KMS-11 (cell line): ENCODE measurements around the gene SKP1.

Experiments
- H2AFZ ChIP-seq: fragments of 200-600 bp; sonication (generic); 2 replicates; pipeline ENCODE4 v1.6.1; 2016; ENCODE audit warnings: antibody characterized with exemption, mixed run types, low read depth
- H3K27ac ChIP-seq: fragments of 200-600 bp; sonication (generic); 2 replicates; pipeline ENCODE4 v1.6.1; 2016; ENCODE audit warnings: mild to moderate bottlenecking, mixed run types
- H3K27me3 ChIP-seq: fragments of 200-600 bp; sonication (generic); 2 replicates; pipeline ENCODE4 v1.6.1; 2017; ENCODE audit warnings: mild to moderate bottlenecking, low read depth, mixed run types, moderate library complexity; ENCODE audit not compliant: insufficient read depth
- H3K36me3 ChIP-seq: fragments of 200-600 bp; sonication (generic); 2 replicates; pipeline ENCODE4 v1.6.1; 2017; ENCODE audit warnings: mild to moderate bottlenecking, mixed run types; ENCODE audit not compliant: insufficient read depth
- H3K4me1 ChIP-seq: fragments of 200-600 bp; sonication (generic); 2 replicates; pipeline ENCODE4 v1.6.1; 2016; ENCODE audit warnings: mild to moderate bottlenecking, low read depth, mixed run types; ENCODE audit not compliant: poor library complexity, severe bottlenecking
- H3K4me2 ChIP-seq: fragments of 200-600 bp; sonication (generic); 2 replicates; pipeline ENCODE4 v1.7.0; 2016; ENCODE audit warnings: mild to moderate bottlenecking, mixed run types
- H3K4me3 ChIP-seq: fragments of 200-600 bp; sonication (generic); IDR thresholded peaks from 2 replicates; pipeline ENCODE4 v1.6.1; 2017; ENCODE audit warnings: low read depth, low read length, mixed read lengths; ENCODE audit not compliant: insufficient read depth
- H3K79me2 ChIP-seq: fragments of 200-600 bp; sonication (generic); 2 replicates; pipeline ENCODE4 v1.6.1; 2016; ENCODE audit warnings: low read depth, mixed run types; ENCODE audit not compliant: insufficient read depth
- H3K9ac ChIP-seq: fragments of 200-600 bp; sonication (generic); 2 replicates; pipeline ENCODE4 v1.6.1; 2016; ENCODE audit warnings: mild to moderate bottlenecking, mixed run types
- H4K20me1 ChIP-seq: fragments of 200-600 bp; sonication (generic); 2 replicates; pipeline ENCODE4 v1.6.1; 2016; ENCODE audit warnings: mild to moderate bottlenecking, mixed run types; ENCODE audit not compliant: insufficient read depth
- CTCF ChIP-seq: fragments of 200-600 bp; sonication (generic); conservative IDR thresholded peaks from 2 replicates; pipeline ENCODE4 v1.6.1; 2017; ENCODE audit warnings: low read depth, mild to moderate bottlenecking, antibody characterized with exemption, low read length, moderate library complexity, mixed read lengths

Gene SKP1

DNA sequence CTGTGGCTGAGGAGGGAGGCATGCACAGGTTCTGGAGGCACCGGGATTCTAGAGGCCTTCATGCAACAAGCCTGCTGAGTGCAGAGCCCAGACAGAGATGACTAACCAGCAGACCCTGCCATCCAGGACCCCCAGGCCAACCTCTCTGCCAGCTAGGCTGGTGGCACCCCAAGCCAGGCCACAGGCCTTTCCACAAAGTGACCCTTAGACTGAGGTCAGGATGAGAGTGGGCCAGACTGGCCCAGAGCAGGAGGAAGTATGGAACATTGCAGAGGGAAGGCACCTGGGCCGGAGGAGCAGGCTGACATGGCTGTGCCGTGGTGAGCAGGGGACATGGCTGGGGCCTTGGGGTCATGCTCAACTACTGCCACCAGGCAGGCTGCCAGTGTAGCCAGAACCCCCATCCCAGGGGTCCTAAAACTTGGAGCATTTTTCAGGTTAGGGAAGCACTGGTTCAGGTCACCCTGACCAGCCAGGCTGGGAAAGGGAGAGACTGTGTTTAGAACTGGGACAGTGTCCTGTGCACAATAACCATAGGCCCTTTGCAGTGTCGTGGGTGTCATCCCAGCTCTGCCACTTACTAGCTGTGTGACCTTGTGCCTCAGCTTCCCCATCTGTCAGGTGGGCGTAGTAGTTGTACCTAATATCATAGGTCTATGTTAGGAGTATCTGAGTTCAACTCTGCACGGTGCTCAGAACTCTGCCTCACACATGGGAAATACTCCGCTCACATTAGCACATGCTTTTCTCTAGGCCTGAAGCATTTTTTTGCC lies 45.0 kb downstream of the SKP1 start:
- peak overlapping the region; percentile 67; the same call in 1 of the 2 replicates for H3K4me2 ChIP-seq
- no peaks in the 10 kb centered on the region for H3K79me2 ChIP-seq
- H2AFZ ChIP-seq = no peak overlapping the region
- H4K20me1 ChIP-seq = peaks cover 24% of the 10 kb centered on the region
- H3K9ac ChIP-seq = peak overlapping the region; percentile 12; the same call in 1 of the 2 replicates
- H3K4me1 ChIP-seq = peaks cover 29% of the 10 kb centered on the region
- no peaks in the 10 kb centered on the region for H3K36me3 ChIP-seq
- H3K27ac ChIP-seq = peak overlapping the region; percentile 47; the same call in 1 of the 2 replicates
- H3K4me3 ChIP-seq = no peak overlapping the region
- TF ChIP-seq CTCF = no peak; the same call in 1 of the 2 replicates
- H3K27me3 ChIP-seq = no peaks in the 10 kb centered on the region

GRCh38 chr5:134131165-134131564 lies 45.6 kb downstream of the SKP1 start:
- Histone ChIP-seq H3K4me1 (peaks cover 29% of the 10 kb centered on the region), H3K27me3 (no peaks in the 10 kb centered on the region), H4K20me1 (peaks cover 19% of the 10 kb centered on the region), H3K4me2 (no peak overlapping the region), H3K4me3 (no peak overlapping the region), H3K27ac (no peak overlapping the region), H3K79me2 (no peaks in the 10 kb centered on the region), H3K36me3 (no peaks in the 10 kb centered on the region), H3K9ac (no peak overlapping the region), H2AFZ (no peak overlapping the region)
- TF ChIP-seq CTCF = no peak

DNA sequence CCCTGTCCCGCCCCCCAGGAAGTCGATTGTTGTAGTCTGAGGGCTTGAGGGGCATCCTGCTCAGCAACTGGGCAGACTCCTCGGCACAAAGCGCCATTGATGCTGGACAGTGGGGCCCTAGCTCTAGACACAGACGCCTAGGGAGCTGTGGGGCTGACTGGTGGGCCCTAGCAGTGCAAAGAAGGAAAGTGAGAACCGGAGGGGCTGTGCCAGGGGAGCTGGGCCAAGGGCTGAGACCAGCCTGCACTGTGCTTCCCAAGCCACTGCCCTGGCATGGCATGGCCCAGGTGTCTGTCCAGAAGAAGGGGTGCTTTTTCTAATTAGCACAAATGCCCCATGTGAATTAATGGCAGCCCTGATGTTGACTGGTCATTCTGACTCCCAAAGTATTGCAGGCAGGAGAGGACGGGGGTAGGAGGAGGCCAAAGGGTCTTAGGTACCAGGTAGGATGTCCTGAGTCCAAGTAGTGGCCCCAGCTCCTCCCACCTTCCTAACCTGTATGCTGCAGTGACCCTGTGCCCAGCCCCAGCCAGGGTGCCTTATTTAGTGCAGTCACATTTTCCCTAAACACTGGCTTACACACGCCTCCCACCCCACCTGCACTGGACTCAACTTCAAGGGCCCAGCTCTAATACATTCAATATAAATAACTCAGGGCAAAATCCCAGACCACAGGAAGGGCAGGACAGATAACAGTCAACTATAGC lies 46.4 kb downstream of the SKP1 start:
- no peaks in the 10 kb centered on the region for H3K36me3 ChIP-seq
- H3K27ac ChIP-seq = no peak overlapping the region
- H3K27me3 ChIP-seq = no peaks in the 10 kb centered on the region
- peaks cover 15% of the 10 kb centered on the region; the same call in 1 of the 2 replicates for H4K20me1 ChIP-seq
- H3K4me1 ChIP-seq = peaks cover 29% of the 10 kb centered on the region
- H2AFZ ChIP-seq = no peak overlapping the region
- no peak for TF ChIP-seq CTCF
- no peak overlapping the region for H3K4me2 ChIP-seq
- no peaks in the 10 kb centered on the region for H3K79me2 ChIP-seq
- no peak overlapping the region for H3K4me3 ChIP-seq
- no peak overlapping the region for H3K9ac ChIP-seq

- H3K4me3 ChIP-seq = no peak overlapping the region
- TF ChIP-seq CTCF = no peak
- no peaks in the 10 kb centered on the region for H3K27me3 ChIP-seq
- H3K79me2 ChIP-seq = no peaks in the 10 kb centered on the region
- H2AFZ ChIP-seq = no peak overlapping the region
- no peak overlapping the region for H3K27ac ChIP-seq
- H3K36me3 ChIP-seq = no peaks in the 10 kb centered on the region
- H3K9ac ChIP-seq = no peak overlapping the region
- peaks cover 14% of the 10 kb centered on the region; the same call in 1 of the 2 replicates for H4K20me1 ChIP-seq
- no peak overlapping the region for H3K4me2 ChIP-seq
- H3K4me1 ChIP-seq = peaks cover 29% of the 10 kb centered on the region
These were observed 47.1 kb downstream of the SKP1 start for GRCh38 chr5:134129411-134130238.
